HG03064 (cell line): ENCODE measurements around the gene PAPPA2.

Source experiments
- ATAC-seq: cut with Tn5 transposase; IDR thresholded peaks from one replicate; pipeline ENCODE4 v1.9.1; 2021; ENCODE audit warnings: low read depth; ENCODE audit not compliant: unreplicated experiment

Gene PAPPA2

DNA sequence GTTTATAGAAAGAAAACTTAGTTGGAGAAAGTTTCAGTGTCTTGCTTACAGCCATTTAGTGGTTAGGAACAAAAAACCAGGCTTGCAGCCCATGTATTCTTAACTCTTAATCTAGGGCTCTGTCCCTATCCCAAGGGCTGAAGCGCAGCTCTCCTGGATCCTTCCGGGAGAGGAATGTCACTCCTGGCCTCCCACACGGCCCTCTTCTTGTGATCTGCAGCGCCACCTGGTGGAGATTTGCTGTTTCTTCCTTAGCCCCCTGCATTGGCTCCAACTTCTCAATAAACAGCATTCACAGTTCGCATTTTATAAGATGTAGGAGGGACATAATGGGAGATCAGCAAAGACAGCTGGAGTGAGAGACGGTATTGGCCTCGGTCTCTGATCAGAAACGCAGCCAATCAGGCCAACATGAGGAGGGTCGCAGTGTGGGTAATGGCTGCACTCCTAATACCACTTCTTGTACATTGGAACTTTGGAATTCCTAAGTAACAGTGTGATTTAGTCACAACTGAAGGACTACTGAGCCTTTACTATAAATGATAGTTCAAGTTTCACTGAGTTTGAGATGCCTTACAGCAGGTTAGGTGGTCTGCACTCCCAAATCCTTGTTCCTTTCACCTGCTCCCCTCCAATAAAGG is 418.1 kb downstream of the PAPPA2 start:
- no peak for ATAC-seq

DNA sequence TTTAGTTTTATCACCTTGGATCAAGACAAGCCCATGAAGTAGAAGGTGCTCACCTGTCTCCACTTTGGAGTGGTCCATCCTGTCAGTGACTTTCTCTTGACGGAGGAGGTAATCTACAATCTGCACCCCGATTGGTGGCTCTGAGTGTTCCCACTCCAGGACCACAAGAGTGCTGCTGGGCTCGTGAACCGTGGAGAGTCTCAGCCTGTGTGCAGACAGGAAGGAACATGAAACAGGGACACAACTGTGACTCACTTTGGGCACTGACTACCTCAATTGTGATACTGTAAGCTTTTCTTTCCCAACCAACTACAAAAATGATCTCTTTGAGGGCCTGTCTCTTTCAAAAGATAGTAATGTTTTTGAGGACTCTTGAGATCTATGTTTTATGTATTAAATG is 421.3 kb downstream of the PAPPA2 start:
- no peak for ATAC-seq

DNA sequence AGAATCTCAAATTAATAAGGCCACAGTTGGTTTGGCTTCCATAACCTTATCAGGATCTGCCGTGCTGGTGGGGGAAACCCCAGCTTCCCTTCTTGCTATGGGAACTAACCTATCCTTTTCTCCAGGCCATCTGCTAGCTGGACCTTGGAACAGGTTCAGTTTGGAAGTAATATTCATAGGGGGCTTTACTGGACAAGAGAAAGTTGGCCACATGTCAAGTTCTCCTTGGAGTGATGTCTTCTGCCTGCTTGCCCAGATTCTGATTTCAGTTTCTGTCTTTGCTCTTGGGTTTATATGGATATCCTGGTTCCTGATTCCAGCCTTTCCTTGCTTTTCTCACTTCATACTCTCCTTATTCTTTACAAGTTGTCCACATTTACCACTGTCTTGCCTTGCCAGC is 421.9 kb downstream of the PAPPA2 start:
- ATAC-seq, result no peak

DNA sequence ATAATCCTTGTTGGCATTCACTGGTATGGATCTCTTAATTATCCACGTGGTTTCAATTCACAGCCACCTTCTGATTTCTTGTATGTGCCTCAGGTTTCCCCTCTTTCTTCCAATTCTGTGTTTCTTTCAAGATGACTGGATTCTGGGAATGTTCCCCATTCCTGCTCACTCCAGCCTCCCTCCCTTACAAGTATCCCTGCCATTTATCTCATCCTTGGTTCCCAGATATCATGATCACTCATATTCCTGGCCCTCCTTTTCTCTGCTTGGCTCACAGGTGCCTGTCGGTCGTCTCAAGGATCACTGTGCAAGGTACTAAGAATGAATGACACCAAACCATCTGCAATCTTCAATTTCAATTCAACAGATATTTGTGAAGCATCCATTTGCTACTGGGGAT is 422.4 kb downstream of the PAPPA2 start:
- no peak for ATAC-seq

DNA sequence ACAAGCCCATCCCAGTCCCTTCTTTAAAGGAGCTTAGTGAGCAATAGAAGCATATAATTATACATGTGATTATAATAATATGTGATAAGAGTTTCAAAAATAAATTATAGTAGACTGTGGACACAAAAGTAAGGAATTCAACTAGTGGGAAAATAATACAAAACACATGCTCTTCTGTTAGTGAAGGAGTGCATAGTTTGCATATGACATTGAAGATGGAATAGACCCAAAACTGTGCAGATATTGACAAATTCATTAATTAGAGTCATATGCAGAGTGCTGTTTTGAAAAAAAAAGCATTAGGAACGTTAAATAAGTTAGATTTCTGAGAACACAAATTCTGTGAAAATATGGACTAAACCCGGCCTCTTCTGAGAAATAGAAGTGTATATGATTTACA is 422.8 kb downstream of the PAPPA2 start:
- ATAC-seq, result no peak

DNA sequence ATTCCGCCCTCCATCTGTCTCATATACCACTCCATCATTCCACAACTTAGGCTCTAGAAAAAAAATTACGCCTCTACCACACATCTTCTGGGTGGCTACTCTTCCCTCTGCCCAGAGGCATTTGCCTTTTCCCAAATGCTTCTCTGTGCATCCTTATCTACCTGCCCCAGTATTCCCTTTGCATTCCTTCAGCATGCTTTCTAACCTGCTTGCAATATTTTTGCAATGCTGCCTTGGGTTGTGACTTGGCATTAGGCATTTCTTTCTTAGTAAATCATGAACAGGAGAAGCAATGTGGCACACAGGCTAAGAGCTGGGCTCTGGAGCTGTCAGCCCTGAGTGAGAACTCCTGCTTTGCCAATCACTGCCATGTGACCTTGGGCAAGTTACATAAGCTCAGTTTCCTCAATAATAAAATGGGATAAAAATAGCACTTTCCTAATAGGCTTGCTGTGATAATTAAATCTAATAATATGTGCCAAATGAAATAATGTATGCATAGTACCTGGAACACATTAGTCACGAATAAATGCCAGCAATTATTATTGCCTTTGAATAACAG is 425.6 kb downstream of the PAPPA2 start:
- no peak for ATAC-seq

DNA sequence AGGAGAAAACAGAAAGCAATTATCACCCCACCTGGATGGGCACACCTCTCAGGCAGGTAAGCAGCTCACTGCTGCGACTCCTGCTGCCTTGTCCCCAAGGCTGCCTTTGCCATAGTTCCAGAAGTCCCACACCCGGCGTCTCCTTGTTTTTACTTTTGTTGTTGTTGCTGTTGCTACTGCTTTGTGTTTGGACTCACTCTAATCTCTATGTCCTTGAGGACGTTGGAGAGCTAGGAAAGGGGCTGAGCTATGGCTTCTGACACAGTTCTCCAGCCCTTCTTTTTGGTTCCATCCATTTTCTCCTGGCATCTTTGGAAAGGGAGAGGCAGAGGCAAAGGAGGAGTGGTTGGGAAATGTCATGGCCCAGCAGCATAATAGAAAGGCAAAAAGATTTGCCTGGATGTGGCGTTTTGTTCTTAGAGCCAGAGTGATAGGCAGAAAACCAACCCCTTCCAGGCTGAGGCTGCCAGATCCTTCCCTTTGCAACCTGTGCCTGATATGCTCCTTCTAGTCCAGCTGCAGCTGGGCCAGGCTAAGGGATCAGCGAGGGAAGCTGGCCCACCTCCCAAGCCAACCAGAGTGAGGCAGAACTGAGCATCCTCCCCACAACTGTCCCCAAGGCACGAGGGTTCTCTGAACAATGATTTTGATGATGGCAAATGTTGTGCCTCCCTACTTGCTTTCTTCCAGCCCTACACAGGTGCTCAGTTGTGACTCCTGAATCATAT is 430.8 kb downstream of the PAPPA2 start:
- no peak for ATAC-seq

DNA sequence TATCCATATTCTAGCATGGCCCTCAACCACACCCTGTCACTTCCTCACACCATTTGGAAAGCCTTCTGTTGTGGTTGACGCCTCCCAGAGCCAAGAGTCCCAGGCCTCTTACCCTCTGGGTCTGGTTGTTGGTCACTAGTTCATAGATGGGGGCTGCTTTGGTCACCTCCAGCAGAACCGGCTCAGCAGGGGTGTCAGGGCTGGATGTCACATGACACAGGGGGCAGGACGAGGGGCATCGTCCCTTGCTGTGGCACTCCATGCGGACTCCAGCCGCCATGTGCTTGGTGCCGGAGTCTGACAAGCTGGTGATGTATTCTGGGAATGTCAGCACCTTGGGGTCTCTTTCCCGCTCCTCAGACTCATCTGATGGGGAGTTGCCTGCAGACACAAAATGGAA is 431.5 kb downstream of the PAPPA2 start:
- no peak for ATAC-seq
